Kasumi-1 (cell line): Measurements from ENCODE around the gene PLA2G15.

Experiments
- DNase-seq, 2 experiments: peaks; one replicate each; lab custom pipeline; 2025; lab: John Stamatoyannopoulos, UW

The PLA2G15 gene

GRCh38 chr16:68233085-68233834 lies 11.9 kb upstream of the PLA2G15 start:
- DNase-seq = no peak

- DNase-seq = peak in 1 of 2 experiments; percentile 29
Observed at GRCh38 chr16:68233835-68234187, 11.4 kb upstream of the PLA2G15 start.

GRCh38 chr16:68234188-68235107 lies 10.7 kb upstream of the PLA2G15 start:
- DNase-seq = no peak

- DNase-seq = no peak
Observed at GRCh38 chr16:68235108-68235886, 9.9 kb upstream of the PLA2G15 start.

- DNase-seq = no peak
Observed at GRCh38 chr16:68235887-68236136, 9.4 kb upstream of the PLA2G15 start, which contains the start of gene ESRP2. Gene ESRP2, minus strand, starts transcription at chr16:68236127. Its CDS starts 82 bp downstream, at chr16:68236045.

- no peak for DNase-seq
Observed at GRCh38 chr16:68236137-68236825, 8.9 kb upstream of the PLA2G15 start.

- DNase-seq = no peak
Observed at GRCh38 chr16:68236826-68237242, 8.3 kb upstream of the PLA2G15 start.

- DNase-seq = peak; percentile 94 to 100
Observed at GRCh38 chr16:68237243-68238028, 7.7 kb upstream of the PLA2G15 start.

GRCh38 chr16:68238029-68238345 lies 7.2 kb upstream of the PLA2G15 start:
- DNase-seq = no peak

- DNase-seq = no peak
Observed at GRCh38 chr16:68242085-68242484, 3.1 kb upstream of the PLA2G15 start.

- DNase-seq = no peak
Observed at GRCh38 chr16:68242926-68243858, 2.0 kb upstream of the PLA2G15 start.

GRCh38 chr16:68244481-68244902 lies 681 bp upstream of the PLA2G15 start:
- no peak for DNase-seq

GRCh38 chr16:68246121-68246520 lies 948 bp downstream of the PLA2G15 start:
- DNase-seq = no peak

GRCh38 chr16:68246666-68247065 lies 1.5 kb downstream of the PLA2G15 start:
- DNase-seq = no peak

GRCh38 chr16:68247400-68247799 lies 2.2 kb downstream of the PLA2G15 start:
- peak; percentile 18 to 23 for DNase-seq

GRCh38 chr16:68247932-68248331 lies 2.8 kb downstream of the PLA2G15 start:
- no peak for DNase-seq

- no peak for DNase-seq
Observed at GRCh38 chr16:68249371-68249770, 4.2 kb downstream of the PLA2G15 start.

GRCh38 chr16:68250951-68251350 lies 5.8 kb downstream of the PLA2G15 start:
- DNase-seq = no peak

GRCh38 chr16:68251832-68252231 lies 6.7 kb downstream of the PLA2G15 start:
- DNase-seq = no peak

GRCh38 chr16:68252383-68252782 lies 7.2 kb downstream of the PLA2G15 start:
- DNase-seq = no peak
